GM12801 (cell line): ENCODE measurements around the gene JARID2.

Experiments
- CTCF ChIP-seq: IDR thresholded peaks from one replicate; pipeline ENCODE4 v1.5.1; 2011; ENCODE audit warnings: control low read depth; ENCODE audit not compliant: insufficient read length; ENCODE audit errors: extremely low read depth

Gene JARID2

GRCh38 chr6:15391500-15391899, 145.6 kb downstream of the JARID2 start:
- TF ChIP-seq CTCF = no peak

GRCh38 chr6:15392182-15392581, 146.3 kb downstream of the JARID2 start:
- no peak for TF ChIP-seq CTCF

- no peak for TF ChIP-seq CTCF
Observed at GRCh38 chr6:15393605-15394004, 147.7 kb downstream of the JARID2 start.

GRCh38 chr6:15395087-15395486, 149.2 kb downstream of the JARID2 start:
- no peak for TF ChIP-seq CTCF

GRCh38 chr6:15396808-15397207, 150.9 kb downstream of the JARID2 start:
- no peak for TF ChIP-seq CTCF

GRCh38 chr6:15398633-15399275, 152.9 kb downstream of the JARID2 start:
- no peak for TF ChIP-seq CTCF

GRCh38 chr6:15399641-15400470, 154.0 kb downstream of the JARID2 start:
- TF ChIP-seq CTCF = no peak
